Lower leg skin (tissue), 3 donors: ENCODE measurements around the gene HOXD11.

ENCODE experiments used
- POLR2A ChIP-seq, 2 donors: fragments of 450-650 bp; IDR thresholded peaks; one replicate each; pipeline ENCODE4 v1.6.1; 2016 to 2017; ENCODE audit warnings: antibody characterized with exemption in 2 of 2, mild to moderate bottlenecking in 1 of 2, moderate library complexity in 1 of 2
- TF ChIP-seq, protein P1 (sequence below), 3 donors: fragments of 450-650 bp; IDR thresholded peaks; one replicate each; pipeline ENCODE4 v1.5.1; 2016; ENCODE audit warnings: antibody characterized with exemption in 3 of 3, mild to moderate bottlenecking in 3 of 3, moderate library complexity in 2 of 3

DNA sequence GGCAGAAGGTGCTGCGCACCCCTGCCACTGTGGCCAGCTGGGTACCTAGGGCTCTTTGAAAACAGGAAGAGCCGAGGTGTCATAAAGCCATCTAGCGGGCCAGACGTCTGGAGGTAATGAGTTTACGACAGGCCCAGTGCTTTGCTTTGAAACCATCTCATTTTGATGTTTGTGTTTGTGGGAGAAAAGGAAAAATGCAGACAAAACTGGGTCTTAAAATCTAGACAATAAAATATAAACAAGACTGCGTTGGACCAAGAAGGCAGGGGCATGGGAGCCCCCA, 18.6 kb downstream of the HOXD11 start:
- TF ChIP-seq, protein P1, sequence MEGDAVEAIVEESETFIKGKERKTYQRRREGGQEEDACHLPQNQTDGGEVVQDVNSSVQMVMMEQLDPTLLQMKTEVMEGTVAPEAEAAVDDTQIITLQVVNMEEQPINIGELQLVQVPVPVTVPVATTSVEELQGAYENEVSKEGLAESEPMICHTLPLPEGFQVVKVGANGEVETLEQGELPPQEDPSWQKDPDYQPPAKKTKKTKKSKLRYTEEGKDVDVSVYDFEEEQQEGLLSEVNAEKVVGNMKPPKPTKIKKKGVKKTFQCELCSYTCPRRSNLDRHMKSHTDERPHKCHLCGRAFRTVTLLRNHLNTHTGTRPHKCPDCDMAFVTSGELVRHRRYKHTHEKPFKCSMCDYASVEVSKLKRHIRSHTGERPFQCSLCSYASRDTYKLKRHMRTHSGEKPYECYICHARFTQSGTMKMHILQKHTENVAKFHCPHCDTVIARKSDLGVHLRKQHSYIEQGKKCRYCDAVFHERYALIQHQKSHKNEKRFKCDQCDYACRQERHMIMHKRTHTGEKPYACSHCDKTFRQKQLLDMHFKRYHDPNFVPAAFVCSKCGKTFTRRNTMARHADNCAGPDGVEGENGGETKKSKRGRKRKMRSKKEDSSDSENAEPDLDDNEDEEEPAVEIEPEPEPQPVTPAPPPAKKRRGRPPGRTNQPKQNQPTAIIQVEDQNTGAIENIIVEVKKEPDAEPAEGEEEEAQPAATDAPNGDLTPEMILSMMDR (IDR thresholded peaks at IDR 0.05), result no peak
- no peak for TF ChIP-seq POLR2A (IDR thresholded peaks at IDR 0.05)
